Naive thymus-derived CD8-positive, alpha-beta T cell (primary cell): Measurements from ENCODE around the gene EXOSC2. TPM values are rescaled to one million over a fixed set of nuclear protein-coding genes. Genes with fewer than 3 reads are reported as not detected.
A peak's percentile ranks its signal among the peaks of the same experiment; 100 is the strongest.

ENCODE experiments used
- ATAC-seq, 2 donors: fragments of 150-1000 bp; cut with Tn5 transposase in 1 of 2; sonication (Bioruptor Pico), chemical (Tn5 transposase) in 1 of 2; 1 replicate in 1 of 2; 2 replicates in 1 of 2; pipeline ENCODE4 v1.10.0; 2021; ENCODE audit warnings: mild to moderate bottlenecking in 2 of 2, moderate library complexity in 2 of 2
- POLR2A ChIA-PET: fragments of 350-600 bp; sonication (Branson Sonifier 250); formaldehyde crosslinking; loops from one replicate; lab custom pipeline; 2021; ENCODE audit warnings: antibody characterized with exemption; lab: Charles Lee
- DNase-seq, 10 donors: peaks; one replicate each; pipeline versions ENCODE4 v3.0.0 to v3.0.0-alpha.2; 2020 to 2022
- H3K27ac Mint-ChIP-seq, 10 donors: one replicate each; pipeline ENCODE4 v1.8.0; 2020 to 2022; ENCODE audit warnings: mild to moderate bottlenecking in 10 of 10, mixed read lengths in 10 of 10, moderate library complexity in 4 of 10, inconsistent platforms in 1 of 10
- H3K27me3 Mint-ChIP-seq, 5 donors: one replicate each; pipeline ENCODE4 v1.8.0; 2021 to 2022; ENCODE audit warnings: mixed read lengths in 5 of 5
- H3K36me3 Mint-ChIP-seq, 3 donors: one replicate each; pipeline ENCODE4 v1.8.0; 2020 to 2022; ENCODE audit warnings: mixed read lengths in 3 of 3, mild to moderate bottlenecking in 2 of 3, inconsistent platforms in 1 of 3
- H3K4me1 Mint-ChIP-seq, 4 donors: one replicate each; pipeline ENCODE4 v1.8.0; 2021 to 2022; ENCODE audit warnings: mixed read lengths in 4 of 4
- H3K4me3 Mint-ChIP-seq, 10 donors: one replicate each; pipeline ENCODE4 v1.8.0; 2020 to 2022; ENCODE audit warnings: mild to moderate bottlenecking in 10 of 10, mixed read lengths in 10 of 10, moderate library complexity in 6 of 10, inconsistent platforms in 1 of 10
- H3K9me3 Mint-ChIP-seq, 9 donors: one replicate each; pipeline ENCODE4 v1.8.0; 2020 to 2022; ENCODE audit warnings: mixed read lengths in 9 of 9, mild to moderate bottlenecking in 3 of 9, inconsistent platforms in 1 of 9, moderate library complexity in 1 of 9
- polyA plus RNA-seq, 3 donors: library from polyadenylated mRNA; unstranded; fragments of 300-500 nt; fragmentation: Illumina TruSeq; gene quantifications; one replicate each; pipeline ENCODE4 v1.2.3, GENCODE V29; 2021
- total RNA-seq, 8 experiments: library from RNA in 2 of 8; stranded (reverse) in 2 of 8; gene quantifications; one replicate each; pipeline ENCODE4 v1.2.3 and lab custom pipeline; 2021 to 2026

The EXOSC2 gene
- total RNA-seq (10 to 100 TPM; 66.9 to 71.3 TPM), polyA plus RNA-seq (10 to 100 TPM; 18.7 to 31.1 (median 25.0) TPM), total RNA-seq (lab: John Stamatoyannopoulos, UW) (74.7 to 173 (median 92.8) reads per million in 6 experiments)

DNA sequence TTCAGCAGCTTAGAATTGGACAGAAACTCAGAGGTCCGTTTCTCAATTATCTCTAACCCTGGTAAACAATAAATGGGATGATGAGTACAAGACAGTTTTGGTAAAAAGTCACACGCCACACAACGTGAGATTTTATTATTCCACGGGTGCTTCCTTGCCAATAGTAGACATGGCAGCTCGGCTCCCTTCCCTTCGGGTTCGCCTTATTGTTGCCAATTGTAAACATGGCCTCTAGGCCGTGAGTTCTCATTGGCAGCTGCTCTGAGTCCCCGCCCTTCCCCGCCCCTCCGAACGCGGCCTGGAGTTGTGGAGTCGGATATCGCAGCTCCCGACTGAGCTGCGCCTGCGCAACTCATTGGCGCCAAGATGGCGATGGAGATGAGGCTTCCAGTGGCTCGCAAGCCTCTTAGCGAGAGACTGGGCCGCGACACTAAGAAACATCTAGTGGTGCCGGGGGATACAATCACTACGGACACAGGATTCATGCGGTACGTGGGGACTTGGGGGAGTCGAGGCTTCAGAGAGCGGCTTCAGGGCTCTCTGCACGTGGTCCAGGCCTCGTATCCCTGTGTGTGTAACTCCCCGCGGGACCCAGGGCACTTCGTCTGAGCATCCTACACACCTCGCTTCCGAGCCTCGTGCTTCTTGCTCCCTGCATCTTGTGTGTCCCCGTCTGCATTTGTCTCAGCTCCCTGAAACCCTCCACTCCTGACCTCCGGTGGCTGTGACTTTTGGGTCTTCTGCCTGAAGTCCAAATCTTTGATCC is at the start of gene EXOSC2:
Gene EXOSC2, plus strand, starts transcription at position 355 of the 766 bp plus-strand sequence. Its CDS starts 12 bp downstream, at position 367.
- ATAC-seq (peak; percentile 99), DNase-seq (peak; percentile 80 to 99 (median 94))
- Mint-ChIP-seq H3K9me3 (no peaks in the 10 kb centered on the region), H3K36me3 (peaks cover 4 to 38% (median 14%) of the 10 kb centered on the region in 3 donors), H3K4me3 (peak within 1 kb of the TSS; percentile 95 to 98 (median 97)), H3K27ac (peak within 1 kb of the TSS; percentile 89 to 99 (median 96)), H3K27me3 (no peaks in the 10 kb centered on the region), H3K4me1 (peaks cover 33 to 50% (median 44%) of the 10 kb centered on the region in 4 donors)
- POLR2A ChIA-PET = interaction anchor here (0.6 to 2.3 kb wide), 8 partner anchors 12 to 432 kb away, joined by 3 to 15 read pairs (median 4); partner anchors contain the start of genes FUBP3 and NUP214

DNA sequence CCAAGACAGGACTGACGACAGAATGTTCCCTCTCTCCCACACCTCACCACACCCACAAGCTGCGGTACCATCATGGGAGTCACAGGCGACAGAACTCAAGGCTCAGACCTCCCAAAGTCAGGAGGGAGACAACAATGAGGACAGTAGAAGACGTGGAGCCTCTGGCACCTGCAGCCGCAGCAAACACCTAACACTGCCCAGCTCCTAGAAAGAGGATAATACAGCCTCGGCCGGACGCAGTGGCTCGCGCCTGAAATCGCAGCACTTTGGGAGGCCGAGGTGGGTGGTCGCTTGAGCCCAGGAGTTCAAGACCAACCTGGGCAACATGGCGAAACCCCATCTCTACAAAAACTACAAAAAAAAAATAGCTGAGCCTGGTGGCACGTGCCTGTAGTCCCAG is 42.4 kb upstream of the EXOSC2 start:
- POLR2A ChIA-PET = no interaction called here
- H3K36me3 Mint-ChIP-seq = peaks cover 0 to 3% (median 0%) of the 10 kb centered on the region in 3 donors
- peaks cover 6 to 23% (median 18%) of the 10 kb centered on the region in 5 donors for H3K27me3 Mint-ChIP-seq
- no peak for DNase-seq
- H3K27ac Mint-ChIP-seq = no peak overlapping the region
- peaks cover 0 to 7% (median 2%) of the 10 kb centered on the region in 9 donors for H3K9me3 Mint-ChIP-seq
- no peaks in the 10 kb centered on the region for H3K4me1 Mint-ChIP-seq
- no peak overlapping the region for H3K4me3 Mint-ChIP-seq
- no peak for ATAC-seq

GRCh38 chr9:130651752-130652151 is 41.8 kb upstream of the EXOSC2 start:
- H3K9me3 Mint-ChIP-seq = peaks cover 0 to 5% (median 0%) of the 10 kb centered on the region in 9 donors
- no peaks in the 10 kb centered on the region for H3K4me1 Mint-ChIP-seq
- DNase-seq (peak in 1 of 10 donors; percentile 41), ATAC-seq (no peak)
- POLR2A ChIA-PET = no interaction called here
- no peak overlapping the region for H3K4me3 Mint-ChIP-seq
- H3K27me3 Mint-ChIP-seq = peaks cover 6 to 25% (median 23%) of the 10 kb centered on the region in 5 donors
- peak overlapping the region in 1 of 10 donors; percentile 34 for H3K27ac Mint-ChIP-seq
- no peaks in the 10 kb centered on the region for H3K36me3 Mint-ChIP-seq

DNA sequence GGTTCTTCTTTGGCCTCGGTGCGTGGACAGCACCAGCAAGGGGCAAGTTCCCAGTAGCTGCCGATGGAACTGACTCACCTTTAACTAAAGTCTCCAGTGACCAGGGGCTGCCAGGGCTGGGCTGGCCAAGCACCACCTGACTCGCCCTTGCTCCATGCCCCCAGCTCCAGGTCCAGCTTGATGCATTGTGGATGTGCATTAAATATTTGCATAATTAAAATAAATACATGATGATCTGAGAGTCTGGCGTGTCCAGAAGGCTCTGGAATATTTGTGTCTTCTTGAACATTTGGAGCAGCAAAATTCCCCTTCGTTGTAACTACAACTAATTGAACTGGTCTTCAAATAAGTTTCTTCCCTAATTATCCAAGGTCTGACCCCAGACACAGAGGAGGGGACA is 38.7 kb upstream of the EXOSC2 start:
- Mint-ChIP-seq H3K4me1 (peaks cover 0 to 5% (median 4%) of the 10 kb centered on the region in 4 donors), H3K27ac (no peak overlapping the region), H3K9me3 (no peaks in the 10 kb centered on the region), H3K36me3 (peaks cover 0 to 4% (median 0%) of the 10 kb centered on the region in 3 donors), H3K4me3 (no peak overlapping the region), H3K27me3 (peaks cover 16 to 46% (median 36%) of the 10 kb centered on the region in 5 donors)
- ATAC-seq = no peak
- peak in 1 of 10 donors; percentile 38 for DNase-seq
- POLR2A ChIA-PET = no interaction called here

DNA sequence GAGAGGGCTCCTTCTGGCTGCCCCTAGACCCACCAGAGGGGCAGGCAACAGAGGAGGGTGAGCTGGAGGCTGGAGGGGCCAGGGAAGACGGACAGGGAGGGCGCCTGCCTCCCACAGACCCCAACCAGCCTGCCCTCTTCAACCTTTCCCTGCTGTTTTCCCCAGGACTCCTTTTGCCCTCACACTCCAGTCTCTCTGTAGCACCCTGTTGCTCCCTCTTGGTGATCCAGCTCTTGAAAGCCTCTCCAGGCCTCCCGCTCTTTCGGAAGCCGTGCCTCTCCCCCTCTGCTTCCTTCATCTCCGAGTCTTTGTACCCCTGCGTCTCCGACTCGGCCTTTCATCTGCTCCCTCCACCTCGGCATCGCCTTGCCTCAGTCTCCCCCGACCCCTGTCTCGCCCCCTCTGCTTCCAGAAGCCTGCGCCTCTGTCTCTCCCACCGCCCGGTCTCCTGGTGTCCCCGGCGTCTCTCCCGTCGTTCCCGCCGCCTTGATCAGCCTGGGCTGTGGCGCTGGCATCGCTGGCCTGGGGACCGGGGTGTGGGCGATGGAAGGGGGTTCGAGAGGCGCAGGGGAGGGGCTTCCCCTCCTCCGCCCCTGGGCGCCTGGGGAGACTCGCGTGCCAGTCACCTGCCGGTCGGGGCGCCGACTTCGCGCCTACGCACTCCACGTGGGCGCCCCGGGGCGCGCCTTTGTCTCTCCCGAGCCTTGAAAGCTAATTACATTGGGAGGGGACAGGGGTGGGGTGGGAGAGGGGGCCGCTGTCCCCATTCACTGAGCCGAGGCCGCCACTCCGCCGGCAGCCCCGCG is 34.5 kb upstream of the EXOSC2 start:
- Mint-ChIP-seq H3K27ac (peak overlapping the region in 1 of 10 donors; percentile 90), H3K4me3 (peak overlapping the region in 5 of 10 donors; percentile 26 to 81 (median 39)), H3K27me3 (peaks cover 24 to 80% (median 51%) of the 10 kb centered on the region in 5 donors), H3K4me1 (peaks cover 9 to 28% (median 18%) of the 10 kb centered on the region in 4 donors), H3K9me3 (no peaks in the 10 kb centered on the region), H3K36me3 (peaks cover 0 to 11% (median 0%) of the 10 kb centered on the region in 3 donors)
- DNase-seq (peak in 1 of 10 donors; percentile 18), ATAC-seq (no peak)
- POLR2A ChIA-PET = no interaction called here

- Mint-ChIP-seq H3K36me3 (peaks cover 0 to 11% (median 0%) of the 10 kb centered on the region in 3 donors), H3K4me1 (peaks cover 9 to 28% (median 19%) of the 10 kb centered on the region in 4 donors), H3K4me3 (peak overlapping the region in 4 of 10 donors; percentile 10 to 81 (median 70)), H3K27me3 (peaks cover 24 to 83% (median 53%) of the 10 kb centered on the region in 5 donors), H3K27ac (peak overlapping the region in 1 of 10 donors; percentile 59), H3K9me3 (no peaks in the 10 kb centered on the region)
- POLR2A ChIA-PET = no interaction called here
- ATAC-seq (no peak), DNase-seq (no peak)
Observed at GRCh38 chr9:130659699-130660248, 33.8 kb upstream of the EXOSC2 start.

DNA sequence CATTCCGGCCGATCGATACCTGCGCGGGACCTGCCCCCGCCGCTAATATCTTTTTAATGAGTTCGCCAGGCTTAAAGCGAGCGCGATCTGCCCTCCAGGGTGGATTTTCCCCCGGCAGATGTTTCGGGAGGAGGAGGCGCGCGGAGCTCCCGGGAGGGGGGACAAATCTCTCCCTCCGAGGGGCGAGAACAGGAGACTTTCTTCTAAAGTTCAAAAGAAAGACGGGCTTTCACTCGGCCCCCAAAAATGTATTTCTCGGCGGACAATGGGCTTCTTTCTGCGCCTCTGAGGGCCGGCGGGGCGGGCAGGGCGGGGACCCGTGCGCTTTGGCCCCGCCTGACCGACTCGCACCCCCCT is 33.3 kb upstream of the EXOSC2 start:
- H3K27ac Mint-ChIP-seq = no peak overlapping the region
- POLR2A ChIA-PET = no interaction called here
- ATAC-seq (no peak), DNase-seq (no peak)
- peaks cover 22 to 87% (median 54%) of the 10 kb centered on the region in 5 donors for H3K27me3 Mint-ChIP-seq
- peaks cover 10 to 29% (median 21%) of the 10 kb centered on the region in 4 donors for H3K4me1 Mint-ChIP-seq
- H3K36me3 Mint-ChIP-seq = peaks cover 0 to 11% (median 0%) of the 10 kb centered on the region in 3 donors
- peak overlapping the region in 6 of 10 donors; percentile 30 to 81 (median 45) for H3K4me3 Mint-ChIP-seq
- H3K9me3 Mint-ChIP-seq = no peaks in the 10 kb centered on the region

DNA sequence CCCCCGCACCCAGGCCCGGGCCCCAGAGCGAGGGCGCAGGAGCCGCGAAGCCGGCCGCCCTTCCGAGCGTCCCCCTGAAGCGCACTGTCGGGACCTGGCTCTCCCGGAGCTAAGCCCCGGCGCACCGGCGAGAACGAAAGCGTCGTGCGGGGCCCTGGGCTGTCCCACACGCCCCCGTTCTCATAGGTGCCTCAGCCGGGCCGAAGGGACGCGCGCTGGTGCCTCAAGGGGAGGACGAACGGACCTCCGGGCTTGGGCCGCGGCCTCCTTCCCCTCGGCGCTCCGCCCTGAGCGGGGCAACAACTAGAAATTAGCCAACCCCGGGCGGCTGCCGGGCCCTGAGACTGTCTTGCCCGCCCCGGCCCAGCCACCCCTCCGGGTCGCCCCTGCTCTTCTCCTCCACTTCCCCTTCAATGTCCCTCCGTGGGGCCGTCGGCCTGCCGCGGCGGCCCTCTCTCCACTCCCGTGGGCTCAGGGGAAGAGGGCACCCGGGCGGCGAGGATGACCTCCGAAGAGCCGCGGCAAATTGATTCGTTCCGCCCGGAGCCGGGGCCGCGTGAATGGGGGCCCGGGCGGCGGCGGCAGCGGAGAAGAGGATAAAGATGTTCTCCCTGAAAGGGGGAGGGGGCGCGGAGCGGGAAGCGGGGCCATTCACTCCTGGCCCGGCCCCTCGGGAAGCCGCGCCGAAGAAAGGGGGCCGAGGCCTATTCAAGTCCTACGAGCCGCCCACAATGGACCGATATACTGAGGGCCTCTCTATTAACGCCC is 32.7 kb upstream of the EXOSC2 start:
- no peaks in the 10 kb centered on the region for H3K9me3 Mint-ChIP-seq
- no peak for DNase-seq
- peak overlapping the region in 4 of 10 donors; percentile 18 to 81 (median 54) for H3K4me3 Mint-ChIP-seq
- no peak for ATAC-seq
- POLR2A ChIA-PET = no interaction called here
- H3K27ac Mint-ChIP-seq = no peak overlapping the region
- H3K27me3 Mint-ChIP-seq = peaks cover 25 to 87% (median 56%) of the 10 kb centered on the region in 5 donors
- H3K4me1 Mint-ChIP-seq = peaks cover 11 to 33% (median 26%) of the 10 kb centered on the region in 4 donors
- H3K36me3 Mint-ChIP-seq = peaks cover 0 to 11% (median 0%) of the 10 kb centered on the region in 3 donors

GRCh38 chr9:130661451-130662098 is 32.0 kb upstream of the EXOSC2 start:
- ATAC-seq (no peak), DNase-seq (no peak)
- H3K4me3 Mint-ChIP-seq = peak overlapping the region in 7 of 10 donors; percentile 22 to 81 (median 36)
- POLR2A ChIA-PET = interaction anchor here (0.6 kb wide), 1 partner anchor 784 kb away, joined by 3 read pairs; no protein-coding TSS in a partner anchor
- H3K27ac Mint-ChIP-seq = no peak overlapping the region
- H3K27me3 Mint-ChIP-seq = peaks cover 25 to 83% (median 51%) of the 10 kb centered on the region in 5 donors
- H3K36me3 Mint-ChIP-seq = peaks cover 0 to 11% (median 0%) of the 10 kb centered on the region in 3 donors
- no peaks in the 10 kb centered on the region for H3K9me3 Mint-ChIP-seq
- peaks cover 11 to 33% (median 27%) of the 10 kb centered on the region in 4 donors for H3K4me1 Mint-ChIP-seq

DNA sequence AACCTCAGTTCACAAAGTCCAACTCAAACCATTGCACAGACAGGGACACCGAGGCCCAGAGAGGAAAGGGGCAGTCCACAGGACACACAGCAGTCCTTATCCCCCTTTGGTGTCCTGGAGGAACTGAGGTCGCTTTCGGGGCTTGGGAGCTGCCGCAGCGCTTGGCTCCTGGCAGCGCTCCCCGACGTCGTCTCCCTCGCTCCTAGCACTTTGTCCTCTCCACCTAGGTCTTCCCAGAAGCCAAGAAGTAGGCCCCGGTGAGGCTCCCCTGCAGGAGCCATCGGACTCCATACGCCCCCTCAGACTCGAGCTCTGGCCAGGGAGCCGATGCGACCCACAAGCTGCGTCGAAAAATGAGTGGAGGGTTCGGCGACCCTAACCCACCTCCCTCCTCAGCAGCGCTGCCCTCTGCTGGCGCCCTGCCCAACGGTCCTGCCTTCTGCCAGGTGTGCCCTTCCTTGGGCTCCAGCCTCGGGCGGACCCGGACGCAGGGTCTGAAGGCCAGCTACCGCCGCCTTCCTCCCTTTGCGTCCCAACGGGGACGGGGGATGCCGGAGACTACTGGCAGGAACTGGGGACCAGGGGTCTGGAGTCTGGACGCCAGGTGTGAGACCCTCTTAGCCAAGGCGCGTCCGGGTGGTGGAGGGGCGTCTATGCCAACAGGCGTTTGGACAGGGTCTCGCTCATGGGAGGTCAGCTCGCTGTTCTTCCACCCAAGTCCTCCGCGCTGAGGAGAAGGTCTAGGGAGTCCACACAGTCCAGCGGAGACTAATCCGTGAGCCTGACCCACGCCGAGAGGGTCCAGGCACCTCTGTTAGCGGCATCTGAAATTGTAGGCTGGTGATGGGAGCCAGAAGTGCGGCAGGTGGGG is 31.2 kb upstream of the EXOSC2 start:
- POLR2A ChIA-PET = interaction anchor here (0.6 kb wide), 1 partner anchor 783 kb away, joined by 3 read pairs; no protein-coding TSS in a partner anchor
- peaks cover 11 to 35% (median 27%) of the 10 kb centered on the region in 4 donors for H3K4me1 Mint-ChIP-seq
- H3K36me3 Mint-ChIP-seq = peaks cover 0 to 11% (median 0%) of the 10 kb centered on the region in 3 donors
- peaks cover 19 to 81% (median 50%) of the 10 kb centered on the region in 5 donors for H3K27me3 Mint-ChIP-seq
- DNase-seq (no peak), ATAC-seq (no peak)
- H3K9me3 Mint-ChIP-seq = no peaks in the 10 kb centered on the region
- H3K4me3 Mint-ChIP-seq = peak overlapping the region; percentile 54 to 87 (median 70)
- peak overlapping the region in 1 of 10 donors; percentile 20 for H3K27ac Mint-ChIP-seq
